GM12864 (cell line): ENCODE measurements around the gene TMEM201.
"Not testable (repeated sequence)": the region's sequence is repeated elsewhere in the genome, so short reads cannot be mapped to it uniquely, and the experiment has no call there.

Experiments used
- DNase-seq: peaks from one replicate; pipeline ENCODE4 v3.0.0-alpha.2; 2011; ENCODE audit warnings: low read depth
- H3K4me3 ChIP-seq: 2 replicates; pipeline ENCODE4 v1.5.1; 2011; ENCODE audit warnings: mild to moderate bottlenecking, low read depth, low read length, control low read depth
- CTCF ChIP-seq: IDR thresholded peaks from 2 replicates; pipeline ENCODE4 v1.5.1; 2011; ENCODE audit warnings: low read depth, mild to moderate bottlenecking, moderate library complexity, low read length, control low read depth, inconsistent platforms; ENCODE audit errors: missing control alignments

The TMEM201 gene

GRCh38 chr1:9612871-9613624 lies 24.3 kb downstream of the TMEM201 start:
- DNase-seq, result no peak
- TF ChIP-seq CTCF, result no peak

GRCh38 chr1:9613625-9614299 lies 25.1 kb downstream of the TMEM201 start:
- no peak overlapping the region for H3K4me3 ChIP-seq
- no peak for TF ChIP-seq CTCF
- DNase-seq, result no peak

More at GRCh38 chr1:9612871-9613624, 24.3 kb downstream of the TMEM201 start:
- no peak overlapping the region for H3K4me3 ChIP-seq

- TF ChIP-seq CTCF, result peak; percentile 87
- no peak overlapping the region for H3K4me3 ChIP-seq
- DNase-seq, result no peak
Observed at GRCh38 chr1:9615316-9616063, 26.8 kb downstream of the TMEM201 start.

GRCh38 chr1:9618909-9619679 lies 30.4 kb downstream of the TMEM201 start:
- TF ChIP-seq CTCF, result no peak
- DNase-seq, result no peak
- no peak overlapping the region for H3K4me3 ChIP-seq

- DNase-seq, result no peak
- no peak for TF ChIP-seq CTCF
- no peak overlapping the region for H3K4me3 ChIP-seq
Observed at GRCh38 chr1:9621032-9621431, 32.3 kb downstream of the TMEM201 start.

- no peak for TF ChIP-seq CTCF
- H3K4me3 ChIP-seq, result no peak overlapping the region
- no peak for DNase-seq
Observed at GRCh38 chr1:9624081-9624480, 35.4 kb downstream of the TMEM201 start.

- not testable (repeated sequence) for H3K4me3 ChIP-seq, DNase-seq
Observed at GRCh38 chr1:9625030-9625429, 36.3 kb downstream of the TMEM201 start.
